ENCODE measurements around the gene CHD2. TPM values are rescaled to one million over a fixed set of nuclear protein-coding genes. Genes with fewer than 3 reads are reported as not detected.

The CHD2 gene
- total RNA-seq, 2 experiments from 2014 or later: 164 to 185 TPM

DNA sequence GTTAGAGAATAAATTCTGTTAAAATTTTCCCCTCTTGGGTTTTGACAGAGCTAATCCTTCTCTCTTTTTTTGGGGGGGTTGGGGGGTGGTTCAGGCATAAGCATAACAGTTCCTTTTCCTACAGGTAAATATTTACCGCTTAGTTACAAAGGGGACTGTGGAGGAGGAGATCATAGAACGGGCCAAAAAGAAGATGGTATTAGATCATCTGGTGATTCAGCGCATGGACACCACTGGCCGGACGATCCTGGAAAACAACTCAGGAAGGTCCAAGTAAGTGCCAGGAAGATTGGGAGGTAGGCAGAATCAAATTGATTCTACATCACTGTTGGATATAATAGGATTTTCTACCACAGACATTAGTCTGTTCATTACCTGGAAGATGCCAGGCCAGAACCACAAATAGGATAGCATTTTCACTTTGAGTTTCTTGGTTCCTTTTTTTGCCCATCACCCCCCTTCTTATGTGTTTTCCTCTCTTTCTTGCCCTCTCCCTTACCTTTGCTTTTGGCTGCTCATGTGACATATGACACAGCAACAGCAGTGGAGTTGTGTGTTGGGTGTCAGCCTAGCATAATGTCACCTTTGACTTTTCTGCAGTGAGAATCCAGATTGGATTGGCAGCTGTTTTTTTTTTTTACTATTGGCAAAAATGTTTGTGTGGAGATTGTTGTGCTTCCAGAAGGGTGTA, 79.0 kb downstream of the CHD2 start:
- H3K9me3 Mint-ChIP-seq: no peaks in the 10 kb centered on the region
- peak overlapping the region; percentile 38 for H3K27ac Mint-ChIP-seq
- intact Hi-C loops (cut with micrococcal nuclease): no loop called here

DNA sequence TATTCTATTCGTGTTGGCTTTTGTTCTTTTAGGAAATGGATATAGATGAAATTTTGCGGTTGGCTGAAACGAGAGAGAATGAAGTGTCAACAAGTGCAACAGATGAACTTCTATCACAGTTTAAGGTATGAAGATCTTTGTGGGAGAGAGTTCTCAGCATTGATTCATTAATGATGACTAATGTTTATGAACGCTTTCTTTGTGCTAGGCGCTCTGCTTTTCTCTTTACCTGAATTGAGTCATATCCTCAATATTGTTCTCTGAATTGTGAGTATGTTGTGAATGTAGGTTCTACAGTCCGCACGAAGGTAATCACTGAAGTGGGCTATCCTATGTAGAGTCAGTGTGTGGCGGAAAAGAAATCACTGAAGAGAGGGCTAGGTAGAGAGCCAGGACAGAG, 81.2 kb downstream of the CHD2 start:
- H3K36me3 Mint-ChIP-seq (ENCODE audit: low read depth): peaks cover 39% of the 10 kb centered on the region
- intact Hi-C loops (cut with micrococcal nuclease): loop anchor here (1.0 to 5.0 kb wide), 4 partner anchors 23 to 61 kb away; no protein-coding TSS in a partner anchor

More for the DNA sequence above, 79.0 kb downstream of the CHD2 start:
- no peaks in the 10 kb centered on the region for H3K27me3 Mint-ChIP-seq (ENCODE audit: low read depth)
- no peak for DNase-seq
- H3K4me3 Mint-ChIP-seq: no peak overlapping the region
- H3K36me3 Mint-ChIP-seq (ENCODE audit: low read depth): peaks cover 32% of the 10 kb centered on the region
- CTCF ChIA-PET: interaction anchor here (1.0 to 1.5 kb wide), 3 partner anchors 33 to 182 kb away, joined by 3 to 6 read pairs (median 3); no protein-coding TSS in a partner anchor
- H3K4me1 Mint-ChIP-seq (ENCODE audit: low read depth): peaks cover 13% of the 10 kb centered on the region

DNA sequence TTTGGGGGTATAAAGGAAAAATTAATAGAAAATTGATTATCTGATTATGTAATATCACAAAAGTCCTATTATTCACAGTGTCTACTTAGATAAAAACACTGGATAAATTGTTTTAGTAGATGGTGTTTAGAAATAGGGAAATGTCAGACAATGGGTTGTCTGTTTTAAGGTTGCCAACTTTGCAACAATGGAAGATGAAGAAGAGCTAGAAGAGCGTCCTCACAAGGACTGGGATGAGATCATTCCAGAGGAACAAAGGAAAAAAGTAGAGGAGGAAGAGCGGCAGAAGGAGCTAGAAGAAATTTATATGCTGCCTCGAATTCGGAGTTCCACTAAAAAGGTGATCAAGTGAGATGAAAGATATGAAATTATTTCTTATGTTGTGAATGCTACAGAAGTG, 84.0 kb downstream of the CHD2 start:
- CTCF ChIA-PET: interaction anchor here (0.6 to 1.3 kb wide), 4 partner anchors 14 to 187 kb away, joined by 3 to 4 read pairs (median 4); no protein-coding TSS in a partner anchor
- Mint-ChIP-seq H3K36me3 (ENCODE audit: low read depth) (peaks cover 29% of the 10 kb centered on the region), H3K4me1 (ENCODE audit: low read depth) (peaks cover 4% of the 10 kb centered on the region), H3K27ac (peak overlapping the region; percentile 14), H3K4me3 (no peak overlapping the region), H3K27me3 (ENCODE audit: low read depth) (no peaks in the 10 kb centered on the region), H3K9me3 (no peaks in the 10 kb centered on the region)
- intact Hi-C loops (cut with micrococcal nuclease): loop anchor here (5.0 kb wide), 1 partner anchor 42 kb away; no protein-coding TSS in a partner anchor
- no peak for DNase-seq

More for the DNA sequence above, 81.2 kb downstream of the CHD2 start:
- CTCF ChIA-PET: no interaction called here
- H3K4me1 Mint-ChIP-seq (ENCODE audit: low read depth): peaks cover 8% of the 10 kb centered on the region
- H3K27me3 Mint-ChIP-seq (ENCODE audit: low read depth): no peaks in the 10 kb centered on the region
- DNase-seq: no peak
- no peak overlapping the region for H3K27ac Mint-ChIP-seq
- no peaks in the 10 kb centered on the region for H3K9me3 Mint-ChIP-seq
- H3K4me3 Mint-ChIP-seq: no peak overlapping the region

DNA sequence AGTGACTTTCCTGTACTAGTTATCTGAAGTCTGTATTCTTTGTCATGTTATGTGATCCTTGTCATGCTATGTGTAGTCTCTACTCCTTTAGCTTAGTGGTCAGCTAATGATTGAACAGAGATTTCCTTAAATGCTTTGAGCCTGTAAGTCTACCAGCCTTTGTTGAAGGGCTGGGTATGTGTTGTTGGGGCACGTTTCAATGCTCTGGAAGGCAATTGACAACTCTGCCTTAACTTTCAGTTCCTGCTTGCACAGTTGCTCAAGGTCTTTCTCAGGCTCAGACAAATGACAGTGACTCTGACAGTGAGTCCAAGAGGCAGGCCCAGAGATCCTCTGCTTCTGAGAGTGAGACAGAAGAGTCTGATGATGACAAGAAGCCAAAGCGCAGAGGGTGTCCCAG, 89.3 kb downstream of the CHD2 start:
- Mint-ChIP-seq H3K9me3 (no peaks in the 10 kb centered on the region), H3K4me1 (ENCODE audit: low read depth) (peaks cover 7% of the 10 kb centered on the region), H3K4me3 (no peak overlapping the region), H3K27me3 (ENCODE audit: low read depth) (no peaks in the 10 kb centered on the region), H3K27ac (peak overlapping the region; percentile 50), H3K36me3 (ENCODE audit: low read depth) (peaks cover 42% of the 10 kb centered on the region)
- CTCF ChIA-PET: interaction anchor here (1.0 to 1.4 kb wide), 3 partner anchors 8 to 192 kb away, joined by 3 to 4 read pairs (median 3); no protein-coding TSS in a partner anchor
- intact Hi-C loops (cut with micrococcal nuclease): no loop called here
- no peak for DNase-seq

DNA sequence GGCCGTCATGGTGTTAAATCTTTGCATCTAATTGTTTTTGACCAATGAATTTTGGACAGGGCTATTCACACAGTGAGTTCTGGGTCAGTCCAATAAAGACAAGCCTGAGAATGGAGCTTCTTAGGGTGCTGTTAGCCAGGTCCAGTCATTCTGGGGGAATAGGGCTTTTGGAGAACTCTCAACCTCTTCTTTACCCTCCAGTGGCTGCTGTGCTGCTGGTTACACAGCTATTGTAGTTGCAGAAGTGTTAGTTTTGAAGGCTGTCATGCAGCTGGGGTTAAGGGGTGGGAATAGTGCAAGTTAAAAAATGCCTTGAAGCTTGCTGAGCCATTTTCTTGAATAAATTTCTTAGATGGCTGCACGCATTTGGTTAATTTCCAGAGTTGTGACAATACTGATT, 89.9 kb downstream of the CHD2 start:
- Mint-ChIP-seq H3K4me3 (no peak overlapping the region), H3K36me3 (ENCODE audit: low read depth) (peaks cover 46% of the 10 kb centered on the region), H3K4me1 (ENCODE audit: low read depth) (peaks cover 9% of the 10 kb centered on the region), H3K9me3 (no peaks in the 10 kb centered on the region), H3K27me3 (ENCODE audit: low read depth) (no peaks in the 10 kb centered on the region), H3K27ac (peak overlapping the region; percentile 50)
- intact Hi-C loops (cut with micrococcal nuclease): no loop called here
- CTCF ChIA-PET: interaction anchor here (1.2 to 1.4 kb wide), 2 partner anchors 8 to 193 kb away, joined by 3 to 4 read pairs; no protein-coding TSS in a partner anchor
- no peak for DNase-seq

DNA sequence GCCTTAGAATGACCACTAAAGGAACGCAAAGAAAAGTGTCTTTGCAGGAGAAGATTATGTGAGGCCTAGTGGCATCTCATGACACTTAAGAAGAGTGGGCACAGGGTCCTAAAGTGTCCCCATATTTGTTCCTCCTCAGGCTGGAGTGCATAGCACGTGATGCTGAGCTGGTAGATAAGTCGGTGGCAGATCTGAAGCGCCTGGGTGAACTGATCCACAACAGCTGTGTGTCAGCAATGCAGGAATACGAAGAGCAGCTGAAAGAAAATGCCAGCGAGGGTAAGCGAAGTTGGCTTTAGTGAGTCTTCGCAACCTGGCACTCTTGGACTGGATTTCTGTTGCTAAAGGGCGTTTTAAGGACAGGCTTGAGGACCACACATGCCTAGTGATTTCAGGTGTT, 92.6 kb downstream of the CHD2 start:
- Mint-ChIP-seq H3K9me3 (no peaks in the 10 kb centered on the region), H3K4me3 (no peak overlapping the region), H3K36me3 (ENCODE audit: low read depth) (peaks cover 59% of the 10 kb centered on the region), H3K27ac (peak overlapping the region; percentile 28), H3K27me3 (ENCODE audit: low read depth) (no peaks in the 10 kb centered on the region), H3K4me1 (ENCODE audit: low read depth) (peaks cover 12% of the 10 kb centered on the region)
- CTCF ChIA-PET: no interaction called here
- no peak for DNase-seq
- intact Hi-C loops (cut with micrococcal nuclease): no loop called here

DNA sequence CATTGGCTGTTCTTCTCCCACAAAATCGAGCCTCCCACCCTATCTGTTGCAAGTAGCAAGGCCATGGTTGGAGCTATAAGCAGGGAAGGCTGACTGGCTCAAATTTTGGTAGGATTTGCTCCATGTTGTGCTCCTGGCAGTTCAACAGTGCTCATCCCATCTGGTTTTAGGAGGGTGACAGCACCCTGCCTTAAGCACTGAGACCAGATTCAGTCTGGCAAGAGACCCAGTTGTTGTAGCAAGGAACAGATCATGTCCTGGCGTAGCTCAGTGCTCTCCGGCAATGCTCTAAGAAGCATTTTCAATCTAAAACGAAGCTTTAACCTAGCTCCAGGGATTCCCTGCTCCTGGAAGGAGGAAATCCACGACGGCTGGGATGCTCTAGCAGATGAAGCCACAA, 97.7 kb downstream of the CHD2 start:
- no peak for DNase-seq
- H3K27me3 Mint-ChIP-seq (ENCODE audit: low read depth): no peaks in the 10 kb centered on the region
- H3K27ac Mint-ChIP-seq: peak overlapping the region; percentile 59
- intact Hi-C loops (cut with micrococcal nuclease): no loop called here
- H3K4me1 Mint-ChIP-seq (ENCODE audit: low read depth): peaks cover 13% of the 10 kb centered on the region
- H3K36me3 Mint-ChIP-seq (ENCODE audit: low read depth): peaks cover 68% of the 10 kb centered on the region
- H3K4me3 Mint-ChIP-seq: no peak overlapping the region
- H3K9me3 Mint-ChIP-seq: no peaks in the 10 kb centered on the region
- CTCF ChIA-PET: interaction anchor here (0.6 to 1.0 kb wide), 4 partner anchors 8 to 85 kb away, joined by 3 to 4 read pairs (median 4); no protein-coding TSS in a partner anchor

DNA sequence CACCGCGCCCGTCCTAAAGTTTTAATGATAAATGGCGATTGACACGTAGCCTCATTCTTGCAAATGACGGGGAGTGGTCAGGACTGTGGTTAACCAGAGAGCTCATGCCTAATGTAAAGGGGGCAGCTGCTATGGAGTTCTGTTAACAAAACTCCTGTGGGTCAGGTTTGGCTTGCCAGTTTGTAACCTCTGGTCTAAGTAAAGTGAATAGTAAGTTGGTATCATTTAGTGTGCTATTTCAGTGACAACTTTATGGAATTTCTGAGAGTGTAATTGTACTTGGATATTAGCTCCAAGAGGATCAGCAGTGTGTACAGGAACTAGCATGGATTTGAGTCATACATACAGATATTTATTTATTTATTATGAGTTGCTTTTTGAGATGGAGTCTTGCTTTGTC, 101.0 kb downstream of the CHD2 start:
- intact Hi-C loops (cut with micrococcal nuclease): no loop called here
- Mint-ChIP-seq H3K4me3 (no peak overlapping the region), H3K27me3 (ENCODE audit: low read depth) (no peaks in the 10 kb centered on the region), H3K4me1 (ENCODE audit: low read depth) (peaks cover 9% of the 10 kb centered on the region), H3K9me3 (no peaks in the 10 kb centered on the region), H3K27ac (peak overlapping the region; percentile 24), H3K36me3 (ENCODE audit: low read depth) (peaks cover 64% of the 10 kb centered on the region)
- no peak for DNase-seq
- CTCF ChIA-PET: interaction anchor here (1.5 kb wide), 1 partner anchor 17 kb away, joined by 6 read pairs; no protein-coding TSS in a partner anchor

DNA sequence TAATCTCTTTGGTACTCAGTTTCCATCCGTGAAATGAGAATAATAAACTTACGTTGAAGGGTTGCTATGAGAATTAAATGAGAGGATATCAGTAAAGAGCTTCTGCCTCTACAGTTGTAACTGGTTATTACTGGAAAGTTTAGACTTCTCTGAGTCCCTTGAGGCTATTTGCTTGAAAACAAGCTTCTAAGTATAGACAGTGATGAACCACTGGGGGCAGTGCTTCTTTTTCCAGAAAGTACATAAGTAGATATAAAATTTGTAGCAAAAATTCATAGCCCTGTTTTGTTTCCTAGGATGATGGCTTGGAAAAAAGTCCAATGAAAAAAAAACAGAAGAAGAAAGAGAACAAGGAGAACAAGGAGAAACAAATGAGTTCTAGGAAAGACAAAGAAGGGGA, 101.8 kb downstream of the CHD2 start:
- intact Hi-C loops (cut with micrococcal nuclease): no loop called here
- H3K27me3 Mint-ChIP-seq (ENCODE audit: low read depth): no peaks in the 10 kb centered on the region
- peak overlapping the region; percentile 76 for H3K27ac Mint-ChIP-seq
- no peaks in the 10 kb centered on the region for H3K9me3 Mint-ChIP-seq
- CTCF ChIA-PET: interaction anchor here (0.8 to 1.5 kb wide), 2 partner anchors 16 to 17 kb away, joined by 3 to 6 read pairs; no protein-coding TSS in a partner anchor
- peaks cover 59% of the 10 kb centered on the region for H3K36me3 Mint-ChIP-seq (ENCODE audit: low read depth)
- peaks cover 9% of the 10 kb centered on the region for H3K4me1 Mint-ChIP-seq (ENCODE audit: low read depth)
- no peak overlapping the region for H3K4me3 Mint-ChIP-seq
- no peak for DNase-seq

DNA sequence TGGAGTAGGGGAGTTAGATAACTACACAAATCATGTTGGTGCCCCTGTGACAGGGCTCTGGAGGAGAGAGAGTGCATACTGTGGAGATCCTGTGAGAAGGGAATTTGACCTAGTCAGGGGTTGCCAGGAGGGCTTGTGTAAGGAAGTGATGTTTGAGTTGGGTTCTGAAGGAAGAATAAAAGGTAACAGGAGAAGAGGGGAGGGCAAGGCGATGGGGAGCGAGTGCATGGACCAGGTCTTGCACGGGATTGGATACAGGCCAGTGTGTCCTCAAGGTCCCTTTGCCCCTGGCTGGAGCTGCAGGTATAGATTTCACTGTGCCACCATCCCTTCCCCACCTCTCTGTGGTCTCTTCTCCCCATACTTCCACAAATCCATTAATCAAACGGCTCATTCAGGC, 105.0 kb downstream of the CHD2 start:
- Mint-ChIP-seq H3K4me1 (ENCODE audit: low read depth) (peaks cover 7% of the 10 kb centered on the region), H3K9me3 (no peaks in the 10 kb centered on the region), H3K4me3 (no peak overlapping the region), H3K27ac (no peak overlapping the region), H3K27me3 (ENCODE audit: low read depth) (no peaks in the 10 kb centered on the region), H3K36me3 (ENCODE audit: low read depth) (peaks cover 54% of the 10 kb centered on the region)
- intact Hi-C loops (cut with micrococcal nuclease): no loop called here
- CTCF ChIA-PET: no interaction called here
- no peak for DNase-seq

DNA sequence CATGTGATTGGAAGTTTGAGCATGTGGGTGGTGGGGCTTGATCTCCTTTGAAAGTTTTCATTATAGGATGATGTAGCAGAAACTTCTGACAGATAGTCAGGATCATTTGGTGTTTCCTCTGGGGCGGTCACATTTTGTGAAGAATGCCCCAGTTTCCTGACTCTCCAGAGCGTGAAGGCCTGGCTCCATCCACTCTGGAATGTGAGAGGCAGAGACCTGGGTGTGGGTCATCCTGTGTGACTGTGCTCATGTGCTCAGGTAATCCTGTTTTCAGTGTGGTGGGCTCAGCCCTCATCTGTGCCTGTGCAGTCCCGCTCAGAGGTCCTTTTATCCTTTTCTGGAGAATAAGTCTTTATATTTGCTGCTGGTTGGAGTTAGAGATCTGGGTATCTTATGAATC, 107.9 kb downstream of the CHD2 start:
- Mint-ChIP-seq H3K4me1 (ENCODE audit: low read depth) (peaks cover 9% of the 10 kb centered on the region), H3K36me3 (ENCODE audit: low read depth) (peaks cover 54% of the 10 kb centered on the region), H3K27me3 (ENCODE audit: low read depth) (no peaks in the 10 kb centered on the region), H3K9me3 (no peaks in the 10 kb centered on the region), H3K27ac (peak overlapping the region; percentile 75), H3K4me3 (no peak overlapping the region)
- CTCF ChIA-PET: no interaction called here
- DNase-seq: no peak
- intact Hi-C loops (cut with micrococcal nuclease): no loop called here

DNA sequence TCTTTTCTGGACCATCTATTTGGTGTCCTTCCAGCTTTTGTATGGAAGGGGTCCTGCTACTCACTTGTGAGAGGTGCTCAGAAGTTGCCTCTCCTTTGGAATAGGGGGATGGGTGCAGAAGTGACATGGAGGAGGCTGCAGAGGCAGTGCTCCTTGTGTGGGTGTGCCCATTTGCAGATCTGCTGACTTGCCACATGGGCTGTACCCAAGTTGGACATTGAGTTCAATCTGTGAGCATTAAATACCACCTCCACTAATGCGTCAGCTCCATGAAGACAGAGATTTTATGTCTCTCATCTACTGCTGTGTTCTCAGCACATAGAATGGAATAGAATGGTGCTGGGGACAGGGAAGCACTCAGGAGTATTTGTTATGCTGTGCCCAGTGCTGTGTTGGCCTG, 112.7 kb downstream of the CHD2 start:
- Mint-ChIP-seq H3K27ac (no peak overlapping the region), H3K4me3 (no peak overlapping the region), H3K4me1 (ENCODE audit: low read depth) (peaks cover 16% of the 10 kb centered on the region), H3K27me3 (ENCODE audit: low read depth) (no peaks in the 10 kb centered on the region), H3K9me3 (no peaks in the 10 kb centered on the region), H3K36me3 (ENCODE audit: low read depth) (peaks cover 67% of the 10 kb centered on the region)
- CTCF ChIA-PET: interaction anchor here (0.9 to 1.6 kb wide), 3 partner anchors 13 to 216 kb away, joined by 3 read pairs; no protein-coding TSS in a partner anchor
- DNase-seq: no peak
- intact Hi-C loops (cut with micrococcal nuclease): no loop called here

Measured in activated naive CD4-positive, alpha-beta T cell treated with anti-CD3 and anti-CD28 coated beads for 36 hours (primary cell).